Measurements from ENCODE around the gene HOXC4. TPM values are rescaled to one million over a fixed set of nuclear protein-coding genes. Genes with fewer than 3 reads are reported as not detected.

Gene HOXC4
- total and polyA plus RNA-seq, 2 of the 4 experiments (the other 2 are of a cell fraction), result under 0.01 to 0.26 TPM

GRCh38 chr12:54058128-54058768 is 4.6 kb downstream of the HOXC4 start:
- Histone ChIP-seq H3K9ac (ENCODE audit: low read depth, low read length) (no peak overlapping the region), H3K4me2 (ENCODE audit: low read depth, low read length) (no peak overlapping the region), H4K91ac (ENCODE audit: insufficient read depth, low read depth, low read length) (no peak overlapping the region), H3K56ac (ENCODE audit: extremely low read depth, insufficient read depth, low read length) (no peak overlapping the region), H4K8ac (ENCODE audit: low read depth in 2 of 2, low read length in 2 of 2) (no peak overlapping the region), H2AK9ac (replicated peaks; ENCODE audit: low read depth, low read length, poor library complexity) (no peak overlapping the region), H2AFZ (replicated peaks; ENCODE audit: low read length, poor library complexity) (no peak overlapping the region), H2BK120ac (ENCODE audit: low read depth, low read length) (no peak overlapping the region), H3K27me3 (ENCODE audit: control insufficient read depth, insufficient read depth, low read length) (peaks cover 61% of the 10 kb centered on the region), H2BK5ac (ENCODE audit: low read depth, low read length, poor library complexity, severe bottlenecking) (no peak overlapping the region), H3K9me1 (ENCODE audit: insufficient read depth, low read length) (no peaks in the 10 kb centered on the region), H3K18ac (ENCODE audit: low read depth, low read length) (no peak overlapping the region), H2BK15ac (ENCODE audit: low read depth, low read length) (no peak overlapping the region), H4K5ac (ENCODE audit: low read depth, low read length) (no peak overlapping the region), H3K9me3 (ENCODE audit: control insufficient read depth, insufficient read depth, low read length) (no peaks in the 10 kb centered on the region), H3K4ac (ENCODE audit: low read depth, low read length) (no peak overlapping the region), H3K27ac (ENCODE audit: insufficient read depth, low read length) (no peak overlapping the region), H3K36me3 (ENCODE audit: control insufficient read depth, insufficient read depth, low read length) (no peaks in the 10 kb centered on the region), H3K14ac (replicated peaks; ENCODE audit: low read depth, low read length) (no peak overlapping the region), H2AK5ac (ENCODE audit: low read depth, low read length) (no peak overlapping the region), H3K79me1 (ENCODE audit: low read depth in 1 of 2, low read length in 2 of 2) (no peaks in the 10 kb centered on the region), H2BK20ac (ENCODE audit: low read depth, low read length) (no peak overlapping the region), H3K23ac (ENCODE audit: low read depth, low read length) (no peak overlapping the region), H3K4me3 (ENCODE audit: insufficient read depth, low read depth, low read length) (no peak overlapping the region), H4K20me1 (ENCODE audit: insufficient read depth, low read length) (no peaks in the 10 kb centered on the region), H3K4me1 (ENCODE audit: control insufficient read depth, insufficient read depth, low read length) (no peaks in the 10 kb centered on the region)
- ChIA-PET CTCF (no interaction called here), POLR2A (ENCODE audit: unreplicated experiment) (no interaction called here)
- intact Hi-C loops (cut with micrococcal nuclease), result no loop called here
- TF ChIP-seq RAD21 (IDR thresholded peaks at IDR 0.05; ENCODE audit: low read length) (no peak), POLR2A (IDR thresholded peaks at IDR 0.05; ENCODE audit: low read depth, low read length) (no peak), USF2 (IDR thresholded peaks at IDR 0.05; ENCODE audit: low read depth, low read length) (no peak), CEBPB (IDR thresholded peaks at IDR 0.05; ENCODE audit: low read depth, low read length) (no peak), ELK1 (IDR thresholded peaks at IDR 0.05; ENCODE audit: borderline replicate concordance, low read depth, low read length) (no peak), RFX5 (IDR thresholded peaks at IDR 0.05; ENCODE audit: low read depth, low read length) (no peak), MAZ (IDR thresholded peaks at IDR 0.05; ENCODE audit: borderline replicate concordance, low read depth, low read length) (no peak), CHD1 (IDR thresholded peaks at IDR 0.05; ENCODE audit: low read depth, low read length) (no peak), SMC3 (IDR thresholded peaks at IDR 0.05; ENCODE audit: low read depth, low read length) (no peak), MXI1 (IDR thresholded peaks at IDR 0.05; ENCODE audit: borderline replicate concordance, low read depth, low read length) (no peak), RCOR1 (IDR thresholded peaks at IDR 0.05; ENCODE audit: insufficient replicate concordance, low read length) (no peak), MAFK (IDR thresholded peaks at IDR 0.05; ENCODE audit: low read depth, low read length) (no peak), FOS (IDR thresholded peaks at IDR 0.05; ENCODE audit: low read depth, low read length) (no peak), CTCF (conservative IDR thresholded peaks at IDR 0.05; ENCODE audit: low read depth, low read length) (no peak)
- ATAC-seq (ENCODE audit: low read depth), result no peak
- no TSS peak for BruUV-seq (replicated peaks)
- WGBS, 2 experiments (ENCODE audit: extremely low coverage in 2 of 2, insufficient read length in 1 of 2), result 50% methylated on average over 1 of the region's 14 CpGs; no CpG with 5 or more reads in 1 of the 2 experiments
- dilution Hi-C loops (cut with HindIII; ENCODE audit: low sequenced_read_pairs, unreplicated experiment), result no loop called here
- no peak for DNase-seq
- in situ Hi-C loops (cut with MboI; ENCODE audit: low sequenced_read_pairs), result no loop called here
